ENCODE data around the gene PPP6C.
"Not testable (repeated sequence)": the region's sequence is repeated elsewhere in the genome, so short reads cannot be mapped to it uniquely, and the experiment has no call there.

PPP6C gene

GRCh38 chr9:125162891-125163290 is 26.7 kb downstream of the PPP6C start:
- H3K4me3 Mint-ChIP-seq, DNase-seq, H3K9me3 Mint-ChIP-seq, H3K27me3 Mint-ChIP-seq, ATAC-seq: not testable (repeated sequence)
- peaks cover 12% of the 10 kb centered on the region for H3K36me3 Mint-ChIP-seq (ENCODE audit: low read depth)
- H3K27ac Mint-ChIP-seq = peak overlapping the region; percentile 27
- peaks cover 10% of the 10 kb centered on the region for H3K4me1 Mint-ChIP-seq

GRCh38 chr9:125161284-125161918 is 28.2 kb downstream of the PPP6C start:
- Mint-ChIP-seq H3K9me3 (no peaks in the 10 kb centered on the region), H3K27me3 (no peaks in the 10 kb centered on the region), H3K36me3 (ENCODE audit: low read depth) (peaks cover 15% of the 10 kb centered on the region), H3K4me3 (no peak overlapping the region), H3K4me1 (peaks cover 8% of the 10 kb centered on the region), H3K27ac (peak overlapping the region; percentile 35)
- ATAC-seq (no peak), DNase-seq (no peak)

- peaks cover 15% of the 10 kb centered on the region for H3K36me3 Mint-ChIP-seq (ENCODE audit: low read depth)
- H3K27ac Mint-ChIP-seq = peak overlapping the region; percentile 35
- DNase-seq (no peak), ATAC-seq (no peak)
- peaks cover 4% of the 10 kb centered on the region for H3K4me1 Mint-ChIP-seq
- no peaks in the 10 kb centered on the region for H3K9me3 Mint-ChIP-seq
- H3K4me3 Mint-ChIP-seq = no peak overlapping the region
- H3K27me3 Mint-ChIP-seq = no peaks in the 10 kb centered on the region
These were observed 28.9 kb downstream of the PPP6C start for GRCh38 chr9:125160750-125161149.

- Mint-ChIP-seq H3K9me3 (no peaks in the 10 kb centered on the region), H3K4me3 (no peak overlapping the region), H3K4me1 (peaks cover 2% of the 10 kb centered on the region), H3K27ac (no peak overlapping the region), H3K27me3 (no peaks in the 10 kb centered on the region), H3K36me3 (ENCODE audit: low read depth) (peaks cover 26% of the 10 kb centered on the region)
- DNase-seq = no peak
- ATAC-seq = no peak
These were observed 33.1 kb downstream of the PPP6C start for GRCh38 chr9:125156551-125156950.

- ATAC-seq (no peak), DNase-seq (no peak)
- H3K27ac Mint-ChIP-seq = no peak overlapping the region
- H3K4me3 Mint-ChIP-seq = no peak overlapping the region
- no peaks in the 10 kb centered on the region for H3K27me3 Mint-ChIP-seq
- H3K9me3 Mint-ChIP-seq = no peaks in the 10 kb centered on the region
- peaks cover 23% of the 10 kb centered on the region for H3K36me3 Mint-ChIP-seq (ENCODE audit: low read depth)
- H3K4me1 Mint-ChIP-seq = no peaks in the 10 kb centered on the region
These were observed 35.8 kb downstream of the PPP6C start for GRCh38 chr9:125153712-125154367.

- Mint-ChIP-seq H3K27me3 (no peaks in the 10 kb centered on the region), H3K4me1 (no peaks in the 10 kb centered on the region), H3K36me3 (ENCODE audit: low read depth) (peaks cover 17% of the 10 kb centered on the region), H3K9me3 (no peaks in the 10 kb centered on the region), H3K4me3 (no peak overlapping the region), H3K27ac (no peak overlapping the region)
- no peak for ATAC-seq
- DNase-seq = no peak
These were observed 37.9 kb downstream of the PPP6C start for GRCh38 chr9:125151730-125152129.

- Mint-ChIP-seq H3K4me1 (no peaks in the 10 kb centered on the region), H3K4me3 (no peak overlapping the region)
These were observed 39.0 kb downstream of the PPP6C start for GRCh38 chr9:125150349-125151245.

GRCh38 chr9:125147401-125147951 is 42.1 kb downstream of the PPP6C start:
- Mint-ChIP-seq H3K4me1 (peaks cover 9% of the 10 kb centered on the region), H3K27me3 (no peaks in the 10 kb centered on the region), H3K4me3 (no peak overlapping the region), H3K9me3 (no peaks in the 10 kb centered on the region), H3K27ac (no peak overlapping the region), H3K36me3 (ENCODE audit: low read depth) (peaks cover 5% of the 10 kb centered on the region)
- no peak for ATAC-seq
- DNase-seq = no peak

More at GRCh38 chr9:125150349-125151245, 39.0 kb downstream of the PPP6C start:
- Mint-ChIP-seq H3K9me3 (no peaks in the 10 kb centered on the region), H3K27me3 (no peaks in the 10 kb centered on the region), H3K36me3 (ENCODE audit: low read depth) (peaks cover 14% of the 10 kb centered on the region), H3K27ac (no peak overlapping the region)
- ATAC-seq = no peak
- no peak for DNase-seq

- Mint-ChIP-seq H3K36me3 (ENCODE audit: low read depth) (peaks cover 2% of the 10 kb centered on the region), H3K9me3 (no peaks in the 10 kb centered on the region), H3K4me1 (peaks cover 20% of the 10 kb centered on the region), H3K27ac (no peak overlapping the region), H3K4me3 (no peak overlapping the region), H3K27me3 (no peaks in the 10 kb centered on the region)
- ATAC-seq = no peak
- no peak for DNase-seq
These were observed 43.4 kb downstream of the PPP6C start for GRCh38 chr9:125146247-125146646.

GRCh38 chr9:125145425-125145824 is 44.2 kb downstream of the PPP6C start:
- no peak overlapping the region for H3K27ac Mint-ChIP-seq
- peaks cover 2% of the 10 kb centered on the region for H3K36me3 Mint-ChIP-seq (ENCODE audit: low read depth)
- H3K9me3 Mint-ChIP-seq = no peaks in the 10 kb centered on the region
- peaks cover 20% of the 10 kb centered on the region for H3K4me1 Mint-ChIP-seq
- DNase-seq (no peak), ATAC-seq (no peak)
- no peaks in the 10 kb centered on the region for H3K27me3 Mint-ChIP-seq
- no peak overlapping the region for H3K4me3 Mint-ChIP-seq

- peak; percentile 96 for DNase-seq
- Mint-ChIP-seq H3K27ac (peak within 1 kb of the TSS; percentile 75), H3K27me3 (no peaks in the 10 kb centered on the region), H3K36me3 (ENCODE audit: low read depth) (no peaks in the 10 kb centered on the region), H3K9me3 (no peaks in the 10 kb centered on the region), H3K4me1 (peaks cover 23% of the 10 kb centered on the region), H3K4me3 (peak within 1 kb of the TSS; percentile 86)
- peak; percentile 100 for ATAC-seq
These were observed 46.1 kb downstream of the PPP6C start, which contains the start of gene SCAI for GRCh38 chr9:125143377-125144090. SCAI (minus strand) TSS chr9:125143528; CDS start chr9:125143437, 91 bp downstream.

- ATAC-seq (no peak), DNase-seq (peak; percentile 25)
- Mint-ChIP-seq H3K9me3 (no peaks in the 10 kb centered on the region), H3K27ac (peak overlapping the region; percentile 75), H3K27me3 (no peaks in the 10 kb centered on the region), H3K4me1 (peaks cover 23% of the 10 kb centered on the region), H3K4me3 (peak overlapping the region; percentile 86), H3K36me3 (ENCODE audit: low read depth) (no peaks in the 10 kb centered on the region)
These were observed 46.8 kb downstream of the PPP6C start for GRCh38 chr9:125142560-125143376.

GRCh38 chr9:125141751-125142150 is 47.9 kb downstream of the PPP6C start:
- peaks cover 23% of the 10 kb centered on the region for H3K4me1 Mint-ChIP-seq
- ATAC-seq (no peak), DNase-seq (no peak)
- no peaks in the 10 kb centered on the region for H3K36me3 Mint-ChIP-seq (ENCODE audit: low read depth)
- peak overlapping the region; percentile 86 for H3K4me3 Mint-ChIP-seq
- H3K27ac Mint-ChIP-seq = no peak overlapping the region
- H3K27me3 Mint-ChIP-seq = no peaks in the 10 kb centered on the region
- H3K9me3 Mint-ChIP-seq = no peaks in the 10 kb centered on the region
